ENCODE data around the gene MEIS1.
A peak's percentile ranks its signal among the peaks of the same experiment; 100 is the strongest.

The MEIS1 gene

DNA sequence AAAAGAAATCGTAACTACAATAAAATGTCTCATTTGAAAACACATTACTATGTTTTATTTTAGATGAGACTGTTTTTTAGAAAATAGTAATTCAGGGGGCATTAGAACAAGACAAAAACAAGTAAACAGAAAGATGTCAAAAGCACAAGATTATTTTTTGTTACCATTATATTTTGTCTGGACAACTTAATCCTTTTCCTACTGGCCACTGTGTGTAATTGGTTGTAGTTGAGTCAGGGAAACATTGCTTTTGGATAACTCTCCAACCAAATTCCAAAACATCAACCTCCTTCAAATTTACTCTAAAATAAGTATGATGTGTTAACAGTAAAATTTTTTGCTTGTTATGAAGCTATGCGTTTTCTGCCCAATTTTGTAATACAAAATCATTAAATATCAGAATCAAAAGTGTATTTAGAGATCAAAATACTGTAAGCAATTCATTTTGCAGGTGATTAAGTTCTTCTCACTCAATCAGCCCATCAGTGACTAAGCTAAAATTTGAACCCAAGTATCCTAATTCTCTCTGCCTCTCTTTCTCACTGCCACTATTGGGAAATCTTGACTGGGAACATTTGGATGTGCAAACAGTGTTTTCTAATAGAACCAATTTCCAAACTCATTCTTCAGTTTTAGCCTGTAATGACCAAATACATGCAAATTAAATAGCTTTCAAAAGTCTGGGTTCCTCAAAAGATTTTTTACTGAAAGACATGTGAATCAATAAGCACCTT, 11.4 kb upstream of the MEIS1 start:
- Histone ChIP-seq H3K9ac (ENCODE audit: low read depth, low read length) (no peak overlapping the region), H3K4me1 (ENCODE audit: control insufficient read depth, insufficient read depth, low read length) (peaks cover 7% of the 10 kb centered on the region), H3K4me3 (ENCODE audit: low read depth, low read length) (no peak overlapping the region), H3K36me3 (ENCODE audit: control insufficient read depth, insufficient read depth, low read length) (no peaks in the 10 kb centered on the region), H3K27me3 (ENCODE audit: control insufficient read depth, insufficient read depth, low read length) (peaks cover 69% of the 10 kb centered on the region), H3K9me3 (ENCODE audit: control insufficient read depth, insufficient read depth, low read length) (no peaks in the 10 kb centered on the region)

DNA sequence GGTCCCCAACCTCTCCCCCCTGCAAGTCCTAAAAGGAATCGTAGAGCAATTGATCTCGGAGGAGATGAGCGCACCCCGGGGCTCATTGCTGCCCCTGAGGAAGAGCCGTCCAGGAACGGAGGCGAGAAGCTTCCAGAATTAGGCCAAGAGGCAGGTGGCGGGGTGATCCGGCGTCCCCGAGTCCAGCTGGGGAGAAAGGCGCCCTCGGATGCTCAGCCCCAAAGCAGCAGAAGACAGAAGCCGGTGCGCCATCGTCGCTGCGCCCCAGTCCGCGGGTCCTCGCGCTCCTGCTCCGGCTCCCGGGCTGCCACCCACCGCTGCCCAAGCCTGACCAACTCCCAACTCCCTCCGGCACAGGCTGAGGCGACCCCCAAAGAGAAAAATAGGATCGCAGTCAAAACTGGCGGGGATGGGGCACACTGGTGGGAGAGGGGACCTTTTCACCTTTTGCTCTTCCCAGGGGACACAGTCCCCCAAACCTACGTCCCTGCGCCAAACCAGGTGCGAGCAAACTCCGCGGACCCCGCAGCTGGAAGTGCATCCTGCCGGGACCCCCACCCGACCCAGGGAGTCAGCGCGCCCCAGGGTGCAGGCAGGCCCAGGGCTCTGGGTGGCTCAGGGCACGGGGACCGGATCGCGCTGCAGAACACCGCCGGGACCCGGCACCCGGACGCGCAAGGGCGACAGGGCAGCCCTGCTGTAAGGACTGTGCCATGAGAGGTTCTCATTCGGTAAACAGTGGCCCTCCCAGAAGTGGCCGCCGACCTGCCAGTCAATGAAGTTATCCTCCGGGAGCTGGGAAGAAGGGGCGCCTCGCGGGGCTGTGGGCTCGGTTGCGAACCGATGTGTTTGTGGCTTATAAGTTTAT, 8.4 kb upstream of the MEIS1 start:
- no peaks in the 10 kb centered on the region for H3K36me3 ChIP-seq (ENCODE audit: control insufficient read depth, insufficient read depth, low read length)
- peak overlapping the region; percentile 71 for H3K4me3 ChIP-seq (ENCODE audit: low read depth, low read length)
- no peak overlapping the region for H3K9ac ChIP-seq (ENCODE audit: low read depth, low read length)
- H3K9me3 ChIP-seq (ENCODE audit: control insufficient read depth, insufficient read depth, low read length), result no peaks in the 10 kb centered on the region
- peaks cover 7% of the 10 kb centered on the region for H3K4me1 ChIP-seq (ENCODE audit: control insufficient read depth, insufficient read depth, low read length)
- peaks cover 95% of the 10 kb centered on the region for H3K27me3 ChIP-seq (ENCODE audit: control insufficient read depth, insufficient read depth, low read length)

DNA sequence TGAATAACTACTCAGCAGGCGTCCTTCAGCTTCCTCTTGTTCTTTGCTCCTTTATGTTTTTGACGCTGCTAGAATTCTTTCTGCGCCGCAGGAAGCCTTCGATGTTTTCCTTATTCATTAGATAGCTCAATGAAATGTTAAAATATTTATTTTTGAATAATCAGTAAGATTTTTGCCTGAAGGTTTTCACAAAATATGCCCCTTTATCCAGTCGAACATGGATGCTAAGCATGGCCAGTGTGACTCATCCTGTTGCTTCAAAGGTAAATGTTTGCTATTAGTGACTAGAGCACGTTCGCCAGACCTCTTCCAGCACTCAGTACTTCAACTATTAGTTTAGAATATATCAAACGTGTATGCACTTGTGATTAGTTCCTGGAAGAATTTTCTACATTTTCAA, 7.6 kb upstream of the MEIS1 start:
- Histone ChIP-seq H3K9ac (ENCODE audit: low read depth, low read length) (no peak overlapping the region), H3K4me3 (ENCODE audit: low read depth, low read length) (no peak overlapping the region), H3K9me3 (ENCODE audit: control insufficient read depth, insufficient read depth, low read length) (no peaks in the 10 kb centered on the region), H3K27me3 (ENCODE audit: control insufficient read depth, insufficient read depth, low read length) (peaks cover 98% of the 10 kb centered on the region), H3K4me1 (ENCODE audit: control insufficient read depth, insufficient read depth, low read length) (peaks cover 7% of the 10 kb centered on the region), H3K36me3 (ENCODE audit: control insufficient read depth, insufficient read depth, low read length) (no peaks in the 10 kb centered on the region)

DNA sequence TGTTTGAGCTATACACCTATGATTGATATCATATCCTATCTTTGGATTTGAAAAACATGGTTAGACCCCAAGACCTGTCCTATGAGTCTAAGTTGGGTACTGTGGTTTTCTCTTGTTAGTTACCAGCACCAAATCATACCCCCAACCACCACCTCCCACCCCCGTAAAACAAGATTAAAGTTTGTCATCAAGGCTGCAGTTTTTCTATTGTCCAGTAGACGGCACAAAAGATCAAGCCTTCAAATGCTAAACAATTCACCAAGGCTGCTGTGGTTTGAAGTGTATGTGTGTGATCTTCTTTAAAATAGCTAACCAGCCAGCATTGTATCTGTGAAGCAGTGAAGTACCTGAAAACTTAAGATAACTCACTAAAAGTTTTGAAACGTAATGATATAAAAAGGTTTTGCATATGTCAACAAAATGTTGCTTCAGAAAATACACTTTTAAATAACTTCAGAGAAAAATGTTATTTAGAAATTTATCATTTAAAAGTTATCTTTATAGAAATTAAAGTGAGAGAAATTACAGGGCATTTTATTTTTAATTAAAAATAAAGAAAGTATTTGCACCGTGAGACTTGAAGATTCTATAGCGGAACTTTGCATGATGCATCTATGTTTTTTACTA, 5.8 kb upstream of the MEIS1 start:
- Histone ChIP-seq H3K36me3 (ENCODE audit: control insufficient read depth, insufficient read depth, low read length) (no peaks in the 10 kb centered on the region), H3K4me1 (ENCODE audit: control insufficient read depth, insufficient read depth, low read length) (peaks cover 7% of the 10 kb centered on the region), H3K4me3 (ENCODE audit: low read depth, low read length) (no peak overlapping the region), H3K9me3 (ENCODE audit: control insufficient read depth, insufficient read depth, low read length) (no peaks in the 10 kb centered on the region), H3K27me3 (ENCODE audit: control insufficient read depth, insufficient read depth, low read length) (peaks cover 97% of the 10 kb centered on the region), H3K9ac (ENCODE audit: low read depth, low read length) (no peak overlapping the region)

DNA sequence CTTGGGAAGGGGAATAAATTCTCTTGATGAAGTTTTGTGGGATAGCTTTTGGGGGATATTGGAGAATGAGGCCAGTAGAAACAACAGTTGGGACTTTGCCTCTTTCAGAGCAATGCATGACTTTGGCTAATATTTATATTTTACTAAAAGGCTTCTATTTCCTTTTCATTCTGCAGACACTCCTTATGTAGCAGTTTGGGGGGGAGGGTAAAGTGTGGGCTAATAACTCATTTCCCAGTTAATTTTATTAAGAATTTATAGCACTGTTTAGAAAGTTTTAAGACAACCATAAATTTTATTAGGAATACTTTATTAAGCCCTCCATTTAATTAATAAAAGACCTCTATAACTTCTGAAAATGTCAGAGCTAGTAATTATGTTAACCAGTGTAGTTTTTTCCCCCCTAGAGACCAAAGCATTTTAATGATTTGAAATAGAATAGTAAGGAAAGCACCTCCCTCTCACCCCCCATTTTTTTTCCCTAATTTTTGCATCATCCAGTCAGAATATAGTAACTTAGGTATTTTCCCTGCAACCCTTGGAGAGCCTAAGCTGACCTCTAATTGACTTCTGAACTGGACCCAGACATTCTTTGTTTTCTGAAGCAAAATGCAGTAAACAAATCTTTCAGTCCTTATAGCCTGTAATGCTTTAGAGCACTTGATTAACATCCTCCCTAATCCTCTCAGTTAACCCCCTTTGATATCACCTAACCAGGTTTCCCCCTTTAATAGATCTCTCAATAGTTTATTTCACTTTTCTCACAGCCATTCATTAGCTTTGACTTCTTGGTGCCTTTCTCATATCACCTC, 5.0 kb upstream of the MEIS1 start:
- no peaks in the 10 kb centered on the region for H3K36me3 ChIP-seq (ENCODE audit: control insufficient read depth, insufficient read depth, low read length)
- H3K9me3 ChIP-seq (ENCODE audit: control insufficient read depth, insufficient read depth, low read length), result no peaks in the 10 kb centered on the region
- no peak overlapping the region for H3K4me3 ChIP-seq (ENCODE audit: low read depth, low read length)
- H3K27me3 ChIP-seq (ENCODE audit: control insufficient read depth, insufficient read depth, low read length), result peaks cover 96% of the 10 kb centered on the region
- no peak overlapping the region for H3K9ac ChIP-seq (ENCODE audit: low read depth, low read length)
- peaks cover under 1% of the 10 kb centered on the region for H3K4me1 ChIP-seq (ENCODE audit: control insufficient read depth, insufficient read depth, low read length)

DNA sequence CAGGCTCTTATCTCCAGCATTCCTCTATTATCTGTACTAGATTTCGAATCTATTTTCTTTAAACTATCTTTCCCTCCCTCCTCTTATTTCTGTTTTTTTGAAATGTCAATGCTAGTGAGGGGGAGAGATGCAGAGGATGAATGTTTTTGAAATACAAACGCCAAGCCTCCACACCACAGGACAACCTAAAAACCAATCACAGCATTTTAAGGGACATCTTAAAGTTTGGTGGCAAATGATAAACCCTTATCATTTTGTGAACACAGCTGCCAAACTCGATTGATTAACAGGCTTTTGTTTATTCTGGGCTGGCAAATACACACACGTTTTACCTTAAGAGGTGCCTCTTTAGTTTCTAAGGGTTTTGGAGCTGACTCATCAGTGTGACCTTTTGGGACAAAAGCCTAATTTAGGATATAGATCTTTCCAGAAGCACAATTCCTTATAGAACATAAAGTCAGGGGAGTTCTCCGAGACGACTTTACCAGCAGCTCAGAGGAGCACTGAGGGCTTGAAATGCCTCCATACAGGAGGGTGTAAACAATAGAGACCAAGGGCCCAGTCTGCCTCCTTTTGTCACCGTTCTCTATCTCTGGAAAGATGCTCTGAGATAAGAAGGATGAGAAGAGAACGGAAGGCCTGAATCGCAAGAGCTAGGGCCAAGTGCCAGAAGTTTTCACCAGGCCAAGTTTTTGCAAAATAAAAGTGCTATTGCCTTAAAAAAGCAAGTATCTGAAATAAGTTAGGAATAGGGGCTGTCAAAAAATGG, 4.2 kb upstream of the MEIS1 start:
- H3K9ac ChIP-seq (ENCODE audit: low read depth, low read length), result no peak overlapping the region
- peaks cover 96% of the 10 kb centered on the region for H3K27me3 ChIP-seq (ENCODE audit: control insufficient read depth, insufficient read depth, low read length)
- no peaks in the 10 kb centered on the region for H3K9me3 ChIP-seq (ENCODE audit: control insufficient read depth, insufficient read depth, low read length)
- H3K4me3 ChIP-seq (ENCODE audit: low read depth, low read length), result no peak overlapping the region
- H3K4me1 ChIP-seq (ENCODE audit: control insufficient read depth, insufficient read depth, low read length), result peaks cover 1% of the 10 kb centered on the region
- H3K36me3 ChIP-seq (ENCODE audit: control insufficient read depth, insufficient read depth, low read length), result no peaks in the 10 kb centered on the region

DNA sequence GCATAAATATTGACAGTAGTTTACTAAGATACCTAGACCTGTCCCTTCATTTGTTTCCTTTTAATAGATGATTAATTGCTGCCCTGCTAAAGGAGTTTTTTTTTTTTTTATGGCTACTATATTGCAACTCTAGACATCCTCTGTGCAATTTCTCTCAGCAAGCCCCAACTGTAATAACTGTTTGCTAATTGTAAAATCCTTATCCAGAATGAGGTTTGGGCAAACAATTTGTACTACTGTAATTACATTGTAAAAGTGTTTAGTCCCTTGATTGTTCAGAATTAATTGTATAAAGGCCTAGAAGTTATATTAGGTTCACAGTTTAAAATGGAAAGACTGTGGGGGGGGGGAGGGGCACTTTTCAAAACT, 3.7 kb upstream of the MEIS1 start:
- no peaks in the 10 kb centered on the region for H3K36me3 ChIP-seq (ENCODE audit: control insufficient read depth, insufficient read depth, low read length)
- H3K4me3 ChIP-seq (ENCODE audit: low read depth, low read length), result no peak overlapping the region
- H3K27me3 ChIP-seq (ENCODE audit: control insufficient read depth, insufficient read depth, low read length), result peaks cover 96% of the 10 kb centered on the region
- H3K9me3 ChIP-seq (ENCODE audit: control insufficient read depth, insufficient read depth, low read length), result no peaks in the 10 kb centered on the region
- H3K9ac ChIP-seq (ENCODE audit: low read depth, low read length), result no peak overlapping the region
- peaks cover 5% of the 10 kb centered on the region for H3K4me1 ChIP-seq (ENCODE audit: control insufficient read depth, insufficient read depth, low read length)

DNA sequence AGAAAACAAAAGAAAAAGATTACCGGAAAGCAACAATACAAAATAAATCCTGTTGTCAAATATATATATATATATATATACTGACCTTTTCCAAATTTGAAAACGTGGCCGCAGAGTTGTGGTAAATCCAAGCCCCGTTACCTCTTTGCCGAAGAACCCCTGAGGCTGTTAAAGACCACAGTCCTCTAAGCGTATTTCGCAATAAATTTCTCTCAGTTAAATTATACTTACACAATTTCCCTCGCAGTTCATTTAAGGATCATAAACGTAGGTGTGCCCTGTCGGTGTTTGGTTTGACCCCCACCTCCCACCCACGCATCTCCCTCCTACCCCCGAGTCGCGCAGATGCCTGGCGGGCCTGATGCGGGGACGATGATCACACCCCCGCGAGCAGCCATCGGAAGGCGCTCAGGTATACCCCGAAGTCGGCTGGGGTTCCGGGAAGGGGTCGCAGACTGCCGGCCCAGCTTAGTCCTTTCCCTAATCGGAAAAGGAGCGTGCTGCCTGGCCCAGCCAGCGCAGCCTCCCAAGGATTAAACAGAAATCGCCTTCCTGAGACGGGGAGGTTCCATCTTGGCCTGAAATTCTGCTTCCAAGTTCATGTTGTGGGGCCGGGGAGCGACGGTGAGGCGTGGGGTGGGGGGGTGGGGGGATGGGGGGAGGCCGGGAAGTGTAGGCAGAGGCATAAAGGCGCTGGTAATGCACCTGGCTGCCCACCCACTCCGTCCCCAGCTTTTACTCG, 2.9 kb upstream of the MEIS1 start:
- peaks cover 12% of the 10 kb centered on the region for H3K4me1 ChIP-seq (ENCODE audit: control insufficient read depth, insufficient read depth, low read length)
- H3K27me3 ChIP-seq (ENCODE audit: control insufficient read depth, insufficient read depth, low read length), result peaks cover 96% of the 10 kb centered on the region
- no peak overlapping the region for H3K9ac ChIP-seq (ENCODE audit: low read depth, low read length)
- H3K4me3 ChIP-seq (ENCODE audit: low read depth, low read length), result peak overlapping the region; percentile 74
- H3K9me3 ChIP-seq (ENCODE audit: control insufficient read depth, insufficient read depth, low read length), result no peaks in the 10 kb centered on the region
- no peaks in the 10 kb centered on the region for H3K36me3 ChIP-seq (ENCODE audit: control insufficient read depth, insufficient read depth, low read length)

DNA sequence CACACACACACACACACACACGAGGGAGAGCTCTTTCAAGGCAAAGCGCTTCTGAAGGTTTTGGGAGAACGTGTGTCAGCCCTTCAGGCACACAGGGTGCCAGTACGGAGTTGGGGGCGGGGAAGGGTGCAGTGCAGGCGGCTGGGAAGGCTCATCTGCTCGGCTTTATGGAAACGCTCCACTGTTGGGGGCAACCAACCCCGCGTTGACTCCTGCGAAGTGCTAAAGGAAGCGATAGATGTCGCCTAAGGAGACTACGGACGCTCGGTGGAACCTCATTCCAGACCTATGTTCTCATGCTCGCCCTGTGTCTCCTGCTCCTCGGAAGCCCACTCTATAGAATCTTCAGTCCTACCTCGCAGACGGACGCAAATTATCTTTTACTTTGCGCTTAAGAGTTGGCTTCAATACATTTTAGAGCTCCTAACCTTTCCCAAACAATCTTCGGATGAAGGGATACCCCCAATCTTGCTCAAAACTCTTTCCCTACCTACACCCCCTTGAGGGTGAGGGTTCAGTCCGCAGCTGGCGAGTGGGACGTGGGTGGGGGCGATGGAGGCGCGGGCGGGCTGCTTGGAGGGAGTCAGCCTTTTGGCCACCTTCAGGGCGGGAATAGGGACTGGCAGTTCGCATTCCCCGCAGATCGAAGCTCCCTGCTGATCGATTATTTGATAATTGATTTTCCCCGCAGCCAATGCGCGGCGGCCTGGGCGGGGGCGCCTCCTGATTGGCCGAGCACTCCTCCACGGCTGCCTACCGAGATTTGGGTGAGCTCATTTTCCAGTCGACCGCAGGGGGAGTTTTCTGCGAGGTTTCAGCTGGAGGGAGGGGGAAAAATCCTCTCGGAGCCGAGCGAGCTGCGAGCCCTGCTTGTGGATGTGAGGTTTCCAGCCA, 1.9 kb upstream of the MEIS1 start:
- H3K36me3 ChIP-seq (ENCODE audit: control insufficient read depth, insufficient read depth, low read length), result no peaks in the 10 kb centered on the region
- H3K9ac ChIP-seq (ENCODE audit: low read depth, low read length), result no peak overlapping the region
- H3K4me1 ChIP-seq (ENCODE audit: control insufficient read depth, insufficient read depth, low read length), result peaks cover 15% of the 10 kb centered on the region
- peaks cover 96% of the 10 kb centered on the region for H3K27me3 ChIP-seq (ENCODE audit: control insufficient read depth, insufficient read depth, low read length)
- H3K4me3 ChIP-seq (ENCODE audit: low read depth, low read length), result peak overlapping the region; percentile 74
- no peaks in the 10 kb centered on the region for H3K9me3 ChIP-seq (ENCODE audit: control insufficient read depth, insufficient read depth, low read length)

DNA sequence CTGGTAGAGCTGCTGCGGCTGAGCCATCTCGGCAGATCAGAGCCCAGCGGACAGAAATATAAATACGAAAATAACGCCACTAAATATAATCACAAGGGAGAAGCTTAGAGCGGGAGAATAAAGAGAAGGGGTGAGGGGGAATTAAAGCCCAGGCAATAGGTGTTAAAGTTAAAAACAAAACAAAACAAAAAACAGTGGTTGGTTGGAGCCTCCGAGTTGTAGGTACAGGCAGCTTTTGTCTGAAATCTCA, 1.3 kb upstream of the MEIS1 start:
- Histone ChIP-seq H3K4me3 (ENCODE audit: low read depth, low read length) (peak overlapping the region; percentile 74), H3K9ac (ENCODE audit: low read depth, low read length) (no peak overlapping the region)

More for the DNA sequence above, 1.3 kb upstream of the MEIS1 start:
- H3K36me3 ChIP-seq (ENCODE audit: control insufficient read depth, insufficient read depth, low read length), result no peaks in the 10 kb centered on the region
- peaks cover 19% of the 10 kb centered on the region for H3K4me1 ChIP-seq (ENCODE audit: control insufficient read depth, insufficient read depth, low read length)
- peaks cover 96% of the 10 kb centered on the region for H3K27me3 ChIP-seq (ENCODE audit: control insufficient read depth, insufficient read depth, low read length)
- H3K9me3 ChIP-seq (ENCODE audit: control insufficient read depth, insufficient read depth, low read length), result no peaks in the 10 kb centered on the region

Measured in iPS-15b (cell line).